H9 (cell line): Measurements from ENCODE around the gene ZFYVE28. TPM values are rescaled to one million over a fixed set of nuclear protein-coding genes. Genes with fewer than 3 reads are reported as not detected.

Experiments
- DNase-seq: peaks from one replicate; pipeline ENCODE4 v3.0.0-alpha.2; 2017
- H2AFZ ChIP-seq: one replicate; pipeline ENCODE4 v1.6.1; 2013; ENCODE audit warnings: mild to moderate bottlenecking, low read length, control low read depth, moderate library complexity
- H2AK5ac ChIP-seq: 2 replicates; pipeline ENCODE4 v1.6.1; 2013; ENCODE audit warnings: low read length, control low read depth, mixed read lengths; ENCODE audit not compliant: insufficient read length
- H2BK120ac ChIP-seq: one replicate; pipeline ENCODE4 v1.6.1; 2013; ENCODE audit warnings: low read depth, mild to moderate bottlenecking, low read length, control low read depth, inconsistent platforms; ENCODE audit not compliant: poor library complexity, severe bottlenecking
- H2BK12ac ChIP-seq: 2 replicates; pipeline ENCODE4 v1.6.1; 2013; ENCODE audit warnings: low read length, control low read depth, mixed read lengths, low read depth; ENCODE audit not compliant: insufficient read length
- H2BK15ac ChIP-seq: 2 replicates; pipeline ENCODE4 v1.6.1; 2013; ENCODE audit warnings: low read depth, low read length, control low read depth
- H2BK20ac ChIP-seq: one replicate; pipeline ENCODE4 v1.6.1; 2013; ENCODE audit warnings: low read depth, mild to moderate bottlenecking, low read length, control low read depth, inconsistent platforms; ENCODE audit not compliant: poor library complexity, severe bottlenecking
- H2BK5ac ChIP-seq: 2 replicates; pipeline ENCODE4 v1.6.1; 2013; ENCODE audit warnings: low read length, control low read depth, mixed read lengths; ENCODE audit not compliant: insufficient read length
- H3K14ac ChIP-seq: 2 replicates; pipeline ENCODE4 v1.6.1; 2013; ENCODE audit warnings: low read length, control low read depth; ENCODE audit not compliant: insufficient read depth
- H3K18ac ChIP-seq: 2 replicates; pipeline ENCODE4 v1.6.1; 2013; ENCODE audit warnings: low read depth, mild to moderate bottlenecking, mixed read lengths, low read length, control low read depth; ENCODE audit not compliant: insufficient read length
- H3K23ac ChIP-seq: 2 replicates; pipeline ENCODE4 v1.6.1; 2013; ENCODE audit warnings: low read length, control low read depth, mixed read lengths, low read depth; ENCODE audit not compliant: insufficient read length
- H3K23me2 ChIP-seq: 2 replicates; pipeline ENCODE4 v1.6.1; 2013; ENCODE audit warnings: low read depth, mild to moderate bottlenecking, mixed read lengths, low read length, control low read depth; ENCODE audit not compliant: insufficient read length, poor library complexity, severe bottlenecking
- H3K27ac ChIP-seq: 2 replicates; pipeline ENCODE4 v1.5.1; 2013; ENCODE audit warnings: low read length, control low read depth, mixed read lengths, low read depth; ENCODE audit not compliant: insufficient read length
- H3K27me3 ChIP-seq: 2 replicates; pipeline ENCODE4 v1.6.1; 2013; ENCODE audit warnings: low read length, control low read depth, inconsistent platforms; ENCODE audit not compliant: insufficient read depth
- H3K4ac ChIP-seq: 2 replicates; pipeline ENCODE4 v1.6.1; 2013; ENCODE audit warnings: low read depth, mild to moderate bottlenecking, control low read depth, inconsistent platforms, low read length, moderate library complexity
- H3K4me1 ChIP-seq: 2 replicates; pipeline ENCODE4 v1.6.1; 2013; ENCODE audit warnings: low read length, control low read depth, inconsistent platforms; ENCODE audit not compliant: insufficient read depth
- H3K4me2 ChIP-seq: 2 replicates; pipeline ENCODE4 v1.6.1; 2013; ENCODE audit warnings: low read length, control low read depth, mixed read lengths; ENCODE audit not compliant: insufficient read length, insufficient read depth
- H3K56ac ChIP-seq: 2 replicates; pipeline ENCODE4 v1.6.1; 2013; ENCODE audit warnings: low read depth, mild to moderate bottlenecking, mixed read lengths, low read length, control low read depth; ENCODE audit not compliant: insufficient read length
- H3K79me1 ChIP-seq: 2 replicates; pipeline ENCODE4 v1.6.1; 2013; ENCODE audit warnings: low read depth, mild to moderate bottlenecking, moderate library complexity, low read length, control low read depth, inconsistent platforms; ENCODE audit not compliant: insufficient read depth, poor library complexity, severe bottlenecking
- H3K79me2 ChIP-seq: 2 replicates; pipeline ENCODE4 v1.6.1; 2013; ENCODE audit warnings: low read length, control low read depth, inconsistent platforms; ENCODE audit not compliant: insufficient read depth
- H3K9ac ChIP-seq: 2 replicates; pipeline ENCODE4 v1.6.1; 2013; ENCODE audit warnings: low read length, control low read depth, mixed read lengths; ENCODE audit not compliant: insufficient read length; ENCODE audit errors: extremely low read depth
- H3K9me3 ChIP-seq: one replicate; pipeline ENCODE4 v1.6.1; 2013; ENCODE audit warnings: low read depth, low read length, inconsistent platforms; ENCODE audit not compliant: control insufficient read depth
- H3T11ph ChIP-seq: one replicate; pipeline ENCODE4 v1.6.1; 2013; ENCODE audit warnings: mild to moderate bottlenecking, low read length, control low read depth, inconsistent platforms
- H4K20me1 ChIP-seq: one replicate; pipeline ENCODE4 v1.6.1; 2013; ENCODE audit not compliant: control insufficient read depth, insufficient read length, insufficient read depth
- H4K5ac ChIP-seq: 2 replicates; pipeline ENCODE4 v1.6.1; 2013; ENCODE audit warnings: low read depth, mild to moderate bottlenecking, mixed read lengths, low read length, control low read depth; ENCODE audit not compliant: insufficient read length
- H4K8ac ChIP-seq: replicated peaks from 2 replicates; pipeline ENCODE4 v1.6.1; 2013; ENCODE audit warnings: low read length, control low read depth, mixed read lengths, low read depth; ENCODE audit not compliant: insufficient read length
- H4K91ac ChIP-seq: 2 replicates; pipeline ENCODE4 v1.6.1; 2013; ENCODE audit warnings: low read depth, mild to moderate bottlenecking, moderate library complexity, mixed read lengths, low read length, control low read depth; ENCODE audit not compliant: insufficient read length
- H3K27ac Mint-ChIP-seq, 3 experiments: 2 replicates in 2 of 3; 3 replicates in 1 of 3; pipeline ENCODE4 v1.8.0; 2020 to 2021; ENCODE audit warnings: mixed read lengths in 3 of 3, mild to moderate bottlenecking in 1 of 3, moderate library complexity in 1 of 3
- H3K27me3 Mint-ChIP-seq: 2 replicates; pipeline ENCODE4 v1.8.0; 2021; ENCODE audit warnings: low read depth, mild to moderate bottlenecking, moderate library complexity, mixed read lengths
- H3K36me3 Mint-ChIP-seq, 3 experiments: 2 replicates in 2 of 3; 3 replicates in 1 of 3; pipeline ENCODE4 v1.8.0; 2020 to 2021; ENCODE audit warnings: low read depth in 3 of 3, mixed read lengths in 3 of 3; ENCODE audit not compliant: insufficient read depth in 1 of 3
- H3K4me1 Mint-ChIP-seq, 2 experiments: 2 replicates each; pipeline ENCODE4 v1.8.0; 2020; ENCODE audit warnings: mixed read lengths in 2 of 2
- H3K4me3 Mint-ChIP-seq, 2 experiments: 2 replicates in 1 of 2; 3 replicates in 1 of 2; pipeline ENCODE4 v1.8.0; 2020 to 2021; ENCODE audit warnings: mild to moderate bottlenecking in 2 of 2, mixed read lengths in 2 of 2, moderate library complexity in 1 of 2
- H3K9me3 Mint-ChIP-seq, 2 experiments: 2 replicates in 1 of 2; 3 replicates in 1 of 2; pipeline ENCODE4 v1.8.0; 2020; ENCODE audit warnings: mild to moderate bottlenecking in 2 of 2, mixed read lengths in 2 of 2, moderate library complexity in 1 of 2
- CTCF ChIP-seq: fragments of 200-600 bp; sonication (generic); conservative IDR thresholded peaks from 3 replicates; pipeline ENCODE4 v1.8.0; 2021; ENCODE audit warnings: antibody characterized with exemption, mild to moderate bottlenecking
- WGBS: extraction: QIAGEN DNeasy Blood & Tissue Kit; methylation state at CpG from one replicate; pipeline ENCODE4 v1.1.7; 2013; ENCODE audit warnings: missing lambda C conversion rate, low lambda C conversion rate, mixed read lengths; ENCODE audit not compliant: insufficient read length; ENCODE audit errors: extremely low coverage; 5-methylcytosine and 5-hydroxymethylcytosine counted together
- total RNA-seq: library from RNA; stranded (reverse); gene quantifications from 2 replicates; pipeline ENCODE4 v1.2.1, GENCODE V29; 2021

ZFYVE28 gene
- total RNA-seq, 1 experiment from 2014 or later: 0.98 TPM

- H4K8ac ChIP-seq: no peak overlapping the region
- Mint-ChIP-seq H3K27me3 (no peaks in the 10 kb centered on the region; the same call in 1 of the 2 replicates), H3K4me1 (peaks cover 0 to 4% of the 10 kb centered on the region in 2 experiments; a peak in 3 of 4 replicates), H3K4me3 (no peak overlapping the region), H3K9me3 (no peaks in the 10 kb centered on the region), H3K27ac (no peak overlapping the region; a peak in 1 of 7 replicates), H3K36me3 (no peaks in the 10 kb centered on the region)
- H3K27me3 ChIP-seq: no peaks in the 10 kb centered on the region
- no peak overlapping the region for H2BK120ac ChIP-seq
- H3K4ac ChIP-seq: no peak overlapping the region
- H3K4me2 ChIP-seq: no peak overlapping the region
- H4K91ac ChIP-seq: no peak overlapping the region
- no peak overlapping the region for H2AFZ ChIP-seq
- no peaks in the 10 kb centered on the region for H3K23me2 ChIP-seq
- no peak overlapping the region for H3K9ac ChIP-seq
- H3K27ac ChIP-seq: no peak overlapping the region
- H2BK20ac ChIP-seq: no peak overlapping the region
- no peaks in the 10 kb centered on the region for H3K79me2 ChIP-seq
- no peak overlapping the region for H3K56ac ChIP-seq
- H4K5ac ChIP-seq: no peak overlapping the region
- H3K23ac ChIP-seq: no peak overlapping the region
- no peaks in the 10 kb centered on the region for H4K20me1 ChIP-seq
- no peak overlapping the region for H3K14ac ChIP-seq
- TF ChIP-seq CTCF: no peak
- DNase-seq: no peak
- H2AK5ac ChIP-seq: no peak overlapping the region
- H2BK15ac ChIP-seq: no peak overlapping the region
- no peak overlapping the region for H2BK5ac ChIP-seq
- no peaks in the 10 kb centered on the region; the same call in 1 of the 2 replicates for H3K4me1 ChIP-seq
- H3K18ac ChIP-seq: no peak overlapping the region
- H3K9me3 ChIP-seq: no peaks in the 10 kb centered on the region
- no CpG with 5 or more reads among the region's 7 CpGs for WGBS
- H2BK12ac ChIP-seq: no peak overlapping the region
- no peaks in the 10 kb centered on the region for H3K79me1 ChIP-seq
- H3T11ph ChIP-seq: no peak overlapping the region
Measured at GRCh38 chr4:2443956-2444740, 25.7 kb upstream of the ZFYVE28 start.
